Neural cell (in vitro differentiated cells): ENCODE data around the gene PLXNA4. TPM values are rescaled to one million over a fixed set of nuclear protein-coding genes. Genes with fewer than 3 reads are reported as not detected.

ENCODE experiments used
- H2AFZ ChIP-seq: fragments of 200-600, 300-800 bp; sonication (generic), shearing (Covaris generic); 2 replicates; pipeline ENCODE4 v1.6.0; 2014; ENCODE audit warnings: low read depth, mild to moderate bottlenecking, antibody characterized with exemption, low read length, moderate library complexity
- H3F3A ChIP-seq: fragments of 200-600 bp; shearing (Covaris generic); 2 replicates; pipeline ENCODE4 v1.6.1; 2016; ENCODE audit warnings: mild to moderate bottlenecking, moderate library complexity, mixed read lengths, antibody characterized with exemption, low read length; ENCODE audit not compliant: insufficient read depth, poor library complexity, severe bottlenecking
- H3K27ac ChIP-seq: fragments of 200-600, 300-800 bp; sonication (generic), shearing (Covaris generic); 2 replicates; pipeline ENCODE4 v1.5.1; 2014; ENCODE audit warnings: mild to moderate bottlenecking, low read length, moderate library complexity
- H3K27me3 ChIP-seq: fragments of 300-800, 200-600 bp; sonication (generic), shearing (Covaris generic); 2 replicates; pipeline ENCODE4 v1.6.0; 2014; ENCODE audit warnings: mild to moderate bottlenecking, low read depth, low read length, moderate library complexity; ENCODE audit not compliant: insufficient read depth
- H3K36me3 ChIP-seq: fragments of 300-800, 200-600 bp; sonication (generic), shearing (Covaris generic); 2 replicates; pipeline ENCODE4 v1.5.1; 2014; ENCODE audit warnings: mild to moderate bottlenecking, antibody characterized with exemption, low read length, moderate library complexity; ENCODE audit not compliant: insufficient read depth
- H3K4me2 ChIP-seq: fragments of 300-800, 200-600 bp; sonication (generic), shearing (Covaris generic); 2 replicates; pipeline ENCODE4 v1.6.0; 2014; ENCODE audit warnings: mild to moderate bottlenecking, low read length
- H3K4me3 ChIP-seq: fragments of 300-800, 200-600 bp; sonication (generic), shearing (Covaris generic); 2 replicates; pipeline ENCODE4 v1.5.1; 2014; ENCODE audit warnings: mild to moderate bottlenecking, low read length, moderate library complexity
- H3K79me2 ChIP-seq: fragments of 200-600 bp; shearing (Covaris generic); replicated peaks from 2 replicates; pipeline ENCODE4 v1.6.0; 2014; ENCODE audit warnings: mild to moderate bottlenecking, low read length, moderate library complexity; ENCODE audit not compliant: insufficient read depth
- H3K9ac ChIP-seq: fragments of 300-800, 200-600 bp; sonication (generic), shearing (Covaris generic); 2 replicates; pipeline ENCODE4 v1.6.1; 2016; ENCODE audit warnings: mild to moderate bottlenecking, low read length, mixed read lengths
- H3K9me2 ChIP-seq: fragments of 200-600 bp; shearing (Covaris generic); 2 replicates; pipeline ENCODE4 v1.6.1; 2016; ENCODE audit warnings: mild to moderate bottlenecking, low read length, mixed read lengths; ENCODE audit not compliant: insufficient read depth
- H3K9me3 ChIP-seq: fragments of 200-600, 300-800 bp; sonication (generic), shearing (Covaris generic); 2 replicates; pipeline ENCODE4 v1.6.1; 2016; ENCODE audit warnings: mild to moderate bottlenecking, mixed run types, low read length, moderate library complexity, mixed read lengths
- H4K20me1 ChIP-seq: fragments of 200-600 bp; shearing (Covaris generic); 2 replicates; pipeline ENCODE4 v1.6.1; 2016; ENCODE audit warnings: mild to moderate bottlenecking, mixed run types; ENCODE audit not compliant: insufficient read depth
- CTCF ChIP-seq: fragments of 450-650 bp; IDR thresholded peaks from 2 replicates; pipeline ENCODE4 v1.5.1; 2014; ENCODE audit warnings: antibody characterized with exemption, mild to moderate bottlenecking, moderate library complexity; ENCODE audit not compliant: poor library complexity, severe bottlenecking
- EP300 ChIP-seq: fragments of 450-650 bp; conservative IDR thresholded peaks from 2 replicates; pipeline ENCODE4 v1.6.1; 2014; ENCODE audit warnings: antibody characterized with exemption, mild to moderate bottlenecking, moderate library complexity; ENCODE audit not compliant: poor library complexity, severe bottlenecking
- EZH2 ChIP-seq: fragments of 200-600, 300-800 bp; shearing (Covaris generic), sonication (generic); IDR thresholded peaks from 2 replicates; pipeline ENCODE4 v1.6.1; 2014; ENCODE audit warnings: antibody characterized with exemption, low read length, borderline replicate concordance, mild to moderate bottlenecking; ENCODE audit not compliant: insufficient read depth, poor library complexity, severe bottlenecking
- MXI1 ChIP-seq: fragments of 450-650 bp; conservative IDR thresholded peaks from 2 replicates; pipeline ENCODE4 v1.6.1; 2014; ENCODE audit warnings: antibody characterized with exemption, mild to moderate bottlenecking; ENCODE audit not compliant: poor library complexity, severe bottlenecking
- POLR2AphosphoS5 ChIP-seq: IDR thresholded peaks from 2 replicates; pipeline ENCODE4 v1.6.1; 2012
- RAD21 ChIP-seq: fragments of 450-650 bp; conservative IDR thresholded peaks from 2 replicates; pipeline ENCODE4 v1.6.1; 2014; ENCODE audit warnings: antibody characterized with exemption, mild to moderate bottlenecking, moderate library complexity
- REST ChIP-seq: IDR thresholded peaks from 2 replicates; pipeline ENCODE4 v1.6.1; 2012; ENCODE audit warnings: borderline replicate concordance
- SMC3 ChIP-seq: fragments of 450-650 bp; conservative IDR thresholded peaks from 2 replicates; pipeline ENCODE4 v1.6.1; 2014; ENCODE audit warnings: antibody characterized with exemption, mild to moderate bottlenecking, moderate library complexity; ENCODE audit not compliant: poor library complexity
- TAF1 ChIP-seq: IDR thresholded peaks from 2 replicates; pipeline ENCODE4 v1.6.1; 2012; ENCODE audit warnings: low read depth
- polyA plus RNA-seq: library from polyadenylated mRNA; depleted of rRNA; stranded (reverse); fragments of >200 nt; gene quantifications from 2 replicates; pipeline ENCODE4 v1.2.3, GENCODE V29; 2014

Gene PLXNA4
- polyA plus RNA-seq, 1 donor from 2014 or later = 7.2 TPM

- Histone ChIP-seq H3K36me3 (no peaks in the 10 kb centered on the region), H3K9me2 (no peaks in the 10 kb centered on the region), H3F3A (no peaks in the 10 kb centered on the region), H3K27me3 (no peaks in the 10 kb centered on the region), H3K27ac (no peak overlapping the region), H2AFZ (no peak overlapping the region), H3K4me2 (no peak overlapping the region), H4K20me1 (no peaks in the 10 kb centered on the region), H3K9ac (no peak overlapping the region), H3K79me2 (no peaks in the 10 kb centered on the region), H3K9me3 (no peaks in the 10 kb centered on the region), H3K4me3 (no peak overlapping the region)
- TF ChIP-seq TAF1 = no peak
- TF ChIP-seq REST = no peak
- TF ChIP-seq CTCF = no peak
- TF ChIP-seq RAD21 = no peak
- TF ChIP-seq SMC3 = no peak
- TF ChIP-seq EP300 = no peak
- no peak for TF ChIP-seq MXI1
- TF ChIP-seq EZH2 = no peak
- TF ChIP-seq POLR2AphosphoS5 = no peak
These were observed 106.6 kb downstream of the PLXNA4 start for GRCh38 chr7:132469681-132470080.

GRCh38 chr7:132469264-132469663 lies 107.0 kb downstream of the PLXNA4 start:
- Histone ChIP-seq H3K27ac (no peak overlapping the region), H3K9me2 (no peaks in the 10 kb centered on the region), H2AFZ (no peak overlapping the region), H3K4me3 (no peak overlapping the region), H3K79me2 (no peaks in the 10 kb centered on the region), H3K9ac (no peak overlapping the region), H3K36me3 (no peaks in the 10 kb centered on the region), H3F3A (no peaks in the 10 kb centered on the region), H4K20me1 (no peaks in the 10 kb centered on the region), H3K4me2 (no peak overlapping the region), H3K9me3 (no peaks in the 10 kb centered on the region), H3K27me3 (no peaks in the 10 kb centered on the region)
- TF ChIP-seq SMC3 (no peak), EZH2 (no peak), RAD21 (no peak), EP300 (no peak), REST (no peak), MXI1 (no peak), POLR2AphosphoS5 (no peak), TAF1 (no peak), CTCF (no peak)
